A673 (cell line): ENCODE measurements around the gene SKP1.

Source experiments
- CTCF ChIP-seq: fragments of 300-800, 200-600 bp; sonication (generic); conservative IDR thresholded peaks from 2 replicates; pipeline ENCODE4 v1.5.1; 2017; ENCODE audit warnings: low read depth, mild to moderate bottlenecking, antibody characterized with exemption, low read length, moderate library complexity, mixed read lengths
- EZH2 ChIP-seq: fragments of 200-600 bp; sonication (generic); IDR thresholded peaks from 2 replicates; pipeline ENCODE4 v1.6.1; 2017; ENCODE audit warnings: borderline replicate concordance, low read depth, mild to moderate bottlenecking, mixed read lengths, antibody characterized with exemption, low read length; ENCODE audit not compliant: poor library complexity, severe bottlenecking

- no peak for TF ChIP-seq CTCF
- TF ChIP-seq EZH2 = no peak
Measured at GRCh38 chr5:134142806-134143205, 33.9 kb downstream of the SKP1 start.
